Suprapubic skin (tissue), 4 donors: Measurements from ENCODE around the gene CEACAM16.

Experiments used
- EP300 ChIP-seq: sonication (generic); formaldehyde crosslinking; IDR thresholded peaks from one replicate; pipeline ENCODE4 v1.6.1; 2017; ENCODE audit warnings: antibody characterized with exemption
- POLR2AphosphoS5 ChIP-seq, 3 donors: sonication (generic); formaldehyde crosslinking; IDR thresholded peaks; one replicate each; pipeline ENCODE4 v1.6.1; 2017; ENCODE audit warnings: antibody characterized with exemption in 3 of 3
- TF ChIP-seq, protein P1 (sequence below), 2 donors: fragments of 200-600 bp in 1 of 2; fragments of 450-650 bp in 1 of 2; sonication (generic) in 1 of 2; IDR thresholded peaks; one replicate each; pipeline ENCODE4 v1.5.1; 2016 to 2019; ENCODE audit warnings: antibody characterized with exemption in 2 of 2, mild to moderate bottlenecking in 1 of 2, moderate library complexity in 1 of 2

DNA sequence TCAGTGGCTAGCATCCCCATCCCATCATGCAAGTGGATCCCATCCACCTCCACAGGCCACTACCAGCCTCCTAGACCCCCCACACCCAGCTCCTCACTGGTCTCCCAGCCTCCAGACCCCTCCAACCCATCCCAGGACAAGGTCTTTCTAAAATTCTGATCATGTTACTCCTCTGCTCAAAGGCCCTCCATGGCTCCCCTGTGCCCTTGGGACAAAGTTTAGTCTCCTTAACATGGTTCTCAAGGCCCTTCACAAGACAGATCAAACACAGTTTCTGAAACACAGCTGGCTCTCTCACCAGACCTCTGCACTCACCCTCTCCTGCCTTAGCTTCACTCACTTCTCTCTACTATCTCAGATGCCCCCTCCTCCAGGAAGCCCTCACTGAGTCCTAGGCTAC, 18.4 kb upstream of the CEACAM16 start:
- TF ChIP-seq, protein P1, sequence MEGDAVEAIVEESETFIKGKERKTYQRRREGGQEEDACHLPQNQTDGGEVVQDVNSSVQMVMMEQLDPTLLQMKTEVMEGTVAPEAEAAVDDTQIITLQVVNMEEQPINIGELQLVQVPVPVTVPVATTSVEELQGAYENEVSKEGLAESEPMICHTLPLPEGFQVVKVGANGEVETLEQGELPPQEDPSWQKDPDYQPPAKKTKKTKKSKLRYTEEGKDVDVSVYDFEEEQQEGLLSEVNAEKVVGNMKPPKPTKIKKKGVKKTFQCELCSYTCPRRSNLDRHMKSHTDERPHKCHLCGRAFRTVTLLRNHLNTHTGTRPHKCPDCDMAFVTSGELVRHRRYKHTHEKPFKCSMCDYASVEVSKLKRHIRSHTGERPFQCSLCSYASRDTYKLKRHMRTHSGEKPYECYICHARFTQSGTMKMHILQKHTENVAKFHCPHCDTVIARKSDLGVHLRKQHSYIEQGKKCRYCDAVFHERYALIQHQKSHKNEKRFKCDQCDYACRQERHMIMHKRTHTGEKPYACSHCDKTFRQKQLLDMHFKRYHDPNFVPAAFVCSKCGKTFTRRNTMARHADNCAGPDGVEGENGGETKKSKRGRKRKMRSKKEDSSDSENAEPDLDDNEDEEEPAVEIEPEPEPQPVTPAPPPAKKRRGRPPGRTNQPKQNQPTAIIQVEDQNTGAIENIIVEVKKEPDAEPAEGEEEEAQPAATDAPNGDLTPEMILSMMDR (IDR thresholded peaks at IDR 0.05), result no peak
- TF ChIP-seq EP300 (no peak), POLR2AphosphoS5 (IDR thresholded peaks at IDR 0.05) (no peak)
